Mesodermal cell (in vitro differentiated cells): ENCODE data around the gene C17orf100. TPM values are rescaled to one million over a fixed set of nuclear protein-coding genes. Genes with fewer than 3 reads are reported as not detected.

Experiments
- H3K27ac ChIP-seq: 2 replicates; pipeline ENCODE4 v1.7.0; 2013; ENCODE audit warnings: mild to moderate bottlenecking, low read depth, low read length, moderate library complexity; ENCODE audit not compliant: severe bottlenecking
- H3K36me3 ChIP-seq: 2 replicates; pipeline ENCODE4 v1.7.1; 2013; ENCODE audit warnings: mild to moderate bottlenecking, low read length, moderate library complexity; ENCODE audit not compliant: control insufficient read depth, insufficient read depth
- H3K4me1 ChIP-seq: one replicate; pipeline ENCODE4 v1.7.1; 2013; ENCODE audit warnings: mild to moderate bottlenecking, low read length; ENCODE audit not compliant: insufficient read depth, control insufficient read depth, poor library complexity, severe bottlenecking
- H3K4me3 ChIP-seq: 2 replicates; pipeline ENCODE4 v1.7.0; 2013; ENCODE audit warnings: low read length, control low read depth, mild to moderate bottlenecking; ENCODE audit not compliant: insufficient read depth, poor library complexity, severe bottlenecking; ENCODE audit errors: extremely low read depth
- H3K9me3 ChIP-seq: 2 replicates; pipeline ENCODE4 v1.7.1; 2013; ENCODE audit warnings: mild to moderate bottlenecking, low read length, moderate library complexity; ENCODE audit not compliant: control insufficient read depth
- WGBS, 2 experiments: methylation state at CpG; one replicate each; pipeline ENCODE4 v1.1.5; 2013; ENCODE audit warnings: missing lambda C conversion rate in 2 of 2; ENCODE audit not compliant: insufficient coverage in 2 of 2; 5-methylcytosine and 5-hydroxymethylcytosine counted together
- polyA plus RNA-seq, 2 experiments: library from polyadenylated mRNA; stranded (reverse); fragments of 50-300 nt; gene quantifications; one replicate each; pipeline ENCODE4 v1.2.3, GENCODE V29; 2013

Gene C17orf100
- polyA plus RNA-seq (2013, experiment 1 of 2) = 4.5 TPM
- 4.3 TPM for polyA plus RNA-seq (2013, experiment 2 of 2)

DNA sequence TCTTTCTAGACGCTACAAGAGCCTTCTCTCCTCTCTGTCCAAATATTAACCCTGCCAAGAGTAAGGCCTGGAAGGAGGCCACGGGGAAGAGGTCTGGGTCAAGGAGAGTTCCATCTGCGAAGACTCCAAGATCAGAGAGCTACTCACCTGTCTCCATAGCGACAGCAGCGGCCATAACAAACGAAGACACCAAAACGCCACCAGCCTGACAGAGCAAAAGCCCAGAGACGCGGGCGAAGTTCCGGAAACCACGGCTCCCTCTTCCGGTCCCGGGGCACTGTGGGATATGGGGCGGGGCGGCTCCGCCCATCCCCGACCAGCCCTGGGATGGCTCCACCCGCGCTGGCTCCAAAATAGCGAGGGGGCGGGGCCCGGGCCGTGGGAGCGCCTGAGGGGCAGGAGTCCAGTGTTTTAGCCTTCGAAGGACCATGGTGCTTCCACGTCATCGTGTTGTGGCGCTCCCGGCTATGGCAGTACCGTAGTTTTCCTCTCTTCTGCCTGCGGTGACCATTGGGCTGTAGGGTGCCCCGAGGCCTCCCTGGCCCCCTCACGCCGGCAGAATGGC, at the start of gene C17orf100, which contains the start of gene MED31:
Gene C17orf100, plus strand, starts transcription at position 409 of the 565 bp plus-strand sequence. Its CDS starts 152 bp downstream, at position 561.
Gene MED31, minus strand, starts transcription at position 252 of the 565 bp plus-strand sequence. Its CDS starts 77 bp downstream, at position 175.
- Histone ChIP-seq H3K4me1 (peaks cover 16% of the 10 kb centered on the region), H3K9me3 (no peaks in the 10 kb centered on the region), H3K4me3 (peak within 1 kb of the TSS; percentile 72), H3K27ac (peak within 1 kb of the TSS; percentile 98), H3K36me3 (peaks cover 27% of the 10 kb centered on the region)
- 5 to 6% methylated on average over 29 of the region's 35 CpGs for WGBS, 2 experiments

DNA sequence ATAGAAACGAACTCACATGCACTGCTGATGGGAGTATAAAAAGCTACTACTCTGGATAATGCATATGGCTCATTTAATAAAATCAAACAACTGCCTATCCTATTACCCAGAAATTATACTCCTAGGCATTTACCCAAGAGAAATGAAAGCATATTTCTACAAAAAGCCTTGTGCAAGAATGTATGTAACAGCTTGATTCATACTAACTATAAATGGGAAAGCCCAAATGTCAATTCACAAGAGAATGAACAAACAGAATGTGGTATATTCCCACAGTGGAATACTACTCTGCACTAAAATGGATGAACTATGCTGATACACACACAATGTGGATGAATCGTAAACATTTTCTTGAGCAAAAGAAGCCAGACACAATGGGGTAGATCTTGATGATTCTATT, 49.4 kb upstream of the C17orf100 start:
- H3K36me3 ChIP-seq = peaks cover 84% of the 10 kb centered on the region

DNA sequence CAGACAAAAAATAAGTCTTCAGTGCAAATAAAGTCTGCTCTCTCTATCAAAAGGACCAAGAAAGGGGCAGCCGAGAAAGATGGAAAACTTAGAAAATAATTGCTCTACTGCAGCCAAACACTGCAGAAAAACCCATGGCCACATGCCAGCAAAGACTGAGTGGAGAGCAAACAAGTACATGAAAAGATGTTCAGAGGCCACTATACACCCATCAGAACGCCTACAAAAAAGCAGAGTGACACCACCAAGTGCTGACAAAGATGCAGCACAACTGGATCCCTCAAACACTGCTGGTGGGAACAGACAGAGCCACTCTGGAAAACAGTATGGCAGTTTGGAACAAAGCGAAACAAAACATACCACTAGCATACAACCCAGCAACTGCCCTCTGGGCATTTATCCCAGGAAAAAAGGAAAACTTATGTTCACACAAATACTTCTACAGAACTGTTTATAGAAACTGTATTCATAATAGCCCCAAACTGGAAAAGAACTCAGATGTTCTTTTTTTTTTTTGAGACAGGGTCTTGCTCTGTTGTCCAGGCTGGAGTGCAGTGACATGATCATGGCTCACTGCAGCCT, 47.7 kb upstream of the C17orf100 start:
- no peaks in the 10 kb centered on the region for H3K9me3 ChIP-seq
- no peak overlapping the region for H3K27ac ChIP-seq
- H3K4me3 ChIP-seq = no peak overlapping the region
- 90 to 93% methylated on average over 2 of the region's 3 CpGs for WGBS, 2 experiments
- H3K4me1 ChIP-seq = no peaks in the 10 kb centered on the region
- H3K36me3 ChIP-seq = peaks cover 88% of the 10 kb centered on the region

More for the DNA sequence above, 49.4 kb upstream of the C17orf100 start:
- 100% methylated on average over 1 of the region's 2 CpGs; no CpG with 5 or more reads in 1 of the 2 experiments for WGBS, 2 experiments
- H3K4me3 ChIP-seq = no peak overlapping the region
- no peak overlapping the region for H3K27ac ChIP-seq
- no peaks in the 10 kb centered on the region for H3K4me1 ChIP-seq
- no peaks in the 10 kb centered on the region for H3K9me3 ChIP-seq

DNA sequence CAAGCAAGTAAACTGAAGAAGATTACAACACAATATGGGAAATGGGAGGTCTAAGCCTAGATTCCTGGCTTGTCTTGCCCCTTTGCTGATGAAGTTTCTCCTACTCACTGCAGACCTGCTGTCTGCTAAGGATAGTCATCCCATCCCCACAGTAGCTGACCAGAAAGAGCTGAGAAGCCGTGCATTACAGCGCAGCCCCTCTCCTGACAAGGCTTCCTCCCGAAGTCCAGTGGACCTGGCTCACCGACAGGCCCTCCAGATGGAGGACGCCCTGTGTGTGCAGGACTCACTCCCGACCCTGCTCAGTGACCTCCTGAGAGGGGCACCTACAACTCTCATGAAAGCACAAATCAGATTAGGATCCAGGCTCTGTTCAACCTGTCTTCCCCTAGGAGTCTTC, 46.4 kb upstream of the C17orf100 start:
- WGBS, 2 experiments = 93 to 96% methylated on average over 6 of the region's 6 CpGs
- Histone ChIP-seq H3K4me3 (no peak overlapping the region), H3K36me3 (peaks cover 87% of the 10 kb centered on the region), H3K27ac (no peak overlapping the region), H3K4me1 (no peaks in the 10 kb centered on the region), H3K9me3 (no peaks in the 10 kb centered on the region)

DNA sequence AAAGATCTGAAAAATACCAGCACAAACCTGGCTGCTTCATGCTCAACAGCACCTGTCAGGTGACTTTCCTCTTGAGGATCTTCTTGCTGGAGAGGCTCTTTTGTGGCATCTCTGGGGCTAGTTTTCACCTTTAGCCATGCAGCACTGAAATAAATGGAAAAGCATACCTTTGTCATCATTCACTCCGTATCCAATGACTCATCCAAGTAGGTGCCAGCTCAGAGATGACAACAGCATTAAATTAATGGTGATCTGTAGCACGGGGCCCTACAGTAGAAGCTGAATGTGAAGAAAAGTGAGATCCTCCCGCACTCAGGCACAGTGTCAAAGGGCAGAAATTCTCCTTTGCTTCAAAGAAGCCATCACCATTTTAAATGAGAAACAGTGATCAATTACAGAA, 43.2 kb upstream of the C17orf100 start:
- H3K27ac ChIP-seq = no peak overlapping the region
- no peak overlapping the region for H3K4me3 ChIP-seq
- no peaks in the 10 kb centered on the region for H3K9me3 ChIP-seq
- no peaks in the 10 kb centered on the region for H3K4me1 ChIP-seq
- 91 to 100% methylated on average over 1 to 3 of the region's 3 CpGs for WGBS, 2 experiments
- H3K36me3 ChIP-seq = peaks cover 87% of the 10 kb centered on the region

DNA sequence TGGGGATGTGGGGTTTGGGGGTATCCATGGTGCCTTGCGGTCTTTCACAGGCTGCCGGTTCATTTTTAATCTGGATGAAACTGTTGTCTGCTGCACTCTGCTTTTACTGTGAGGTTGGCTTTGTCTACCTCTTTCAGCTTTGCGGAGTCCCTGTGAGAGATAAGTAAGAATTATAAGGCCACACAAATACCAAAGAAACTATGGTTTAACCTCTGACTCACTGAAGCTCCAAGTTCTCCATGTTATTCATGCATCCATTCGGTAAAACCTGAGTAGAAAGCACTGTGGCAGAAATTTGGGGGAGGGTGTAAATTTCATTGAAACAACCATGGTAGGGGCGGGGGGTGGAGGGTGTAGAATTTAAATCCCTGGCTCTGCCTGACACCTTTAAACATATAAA, 41.6 kb upstream of the C17orf100 start:
- H3K36me3 ChIP-seq = peaks cover 73% of the 10 kb centered on the region
- WGBS, 2 experiments = 100% methylated on average over 2 to 3 of the region's 5 CpGs
- H3K9me3 ChIP-seq = no peaks in the 10 kb centered on the region
- H3K4me3 ChIP-seq = no peak overlapping the region
- H3K4me1 ChIP-seq = no peaks in the 10 kb centered on the region
- H3K27ac ChIP-seq = no peak overlapping the region

DNA sequence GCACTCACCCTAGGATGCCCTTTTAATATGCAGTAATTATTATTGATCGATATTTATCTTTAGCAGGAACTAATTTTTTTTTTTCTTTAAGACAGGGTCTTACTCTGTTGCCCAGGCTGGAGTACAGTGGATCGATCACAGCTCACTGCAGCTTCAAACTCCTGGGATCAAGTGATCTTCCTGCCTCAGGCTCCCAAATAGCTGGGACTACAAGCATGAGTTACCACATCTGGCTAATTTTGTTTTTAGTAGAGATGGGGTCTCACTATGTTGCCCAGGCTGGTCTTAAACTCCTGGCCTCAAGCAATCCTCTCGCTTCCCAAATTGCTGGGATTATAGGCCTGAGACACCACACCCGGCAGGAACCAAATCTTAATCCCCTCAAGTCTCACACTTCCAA, 40.3 kb upstream of the C17orf100 start:
- 93 to 97% methylated on average over 3 of the region's 4 CpGs for WGBS, 2 experiments
- Histone ChIP-seq H3K9me3 (no peaks in the 10 kb centered on the region), H3K36me3 (peaks cover 74% of the 10 kb centered on the region), H3K4me3 (no peak overlapping the region), H3K27ac (no peak overlapping the region), H3K4me1 (no peaks in the 10 kb centered on the region)

DNA sequence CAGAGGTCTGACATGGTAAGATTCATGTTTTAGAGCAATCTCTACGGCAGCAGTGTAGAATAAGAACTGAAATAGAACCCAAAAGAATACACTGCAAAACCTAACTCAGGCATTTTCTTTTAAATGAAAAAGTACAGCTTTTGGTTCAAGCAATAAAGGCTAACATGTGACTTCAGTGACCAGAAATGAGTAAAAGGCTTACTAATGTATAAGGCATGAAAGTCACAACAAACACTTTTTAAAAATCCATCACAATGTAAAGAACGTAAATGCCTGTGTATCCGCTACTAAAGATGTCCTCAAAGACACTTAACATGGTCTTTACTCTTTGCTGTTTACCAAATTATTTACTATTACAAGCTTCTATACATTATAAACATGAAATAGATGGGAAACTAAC, 27.6 kb upstream of the C17orf100 start:
- H3K27ac ChIP-seq = no peak overlapping the region
- WGBS, 2 experiments = 100% methylated on average over 1 to 2 of the region's 3 CpGs

DNA sequence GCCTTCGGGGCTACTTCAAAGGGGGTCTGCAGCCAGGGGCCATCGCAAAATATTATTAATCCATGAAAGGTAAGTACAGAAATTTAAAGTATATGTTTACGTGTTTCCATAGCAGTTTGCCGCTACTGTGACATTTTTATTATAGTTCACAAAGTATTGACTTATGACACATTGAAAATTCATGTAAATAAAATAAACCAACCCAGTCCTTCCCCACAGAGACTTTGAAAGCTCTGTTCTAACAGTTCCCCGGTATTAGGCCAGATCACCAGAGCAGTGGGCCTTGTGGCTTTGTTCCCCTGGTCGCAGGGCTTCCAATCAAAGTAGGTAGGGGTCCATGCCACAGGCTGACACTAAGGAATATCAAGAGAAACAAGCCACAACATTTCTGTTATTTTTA, 24.9 kb upstream of the C17orf100 start:
- H3K4me1 ChIP-seq = peaks cover 8% of the 10 kb centered on the region
- H3K4me3 ChIP-seq = no peak overlapping the region
- H3K9me3 ChIP-seq = no peaks in the 10 kb centered on the region
- H3K27ac ChIP-seq = no peak overlapping the region
- peaks cover 84% of the 10 kb centered on the region for H3K36me3 ChIP-seq
- 80 to 88% methylated on average over 1 of the region's 6 CpGs for WGBS, 2 experiments

More for the DNA sequence above, 27.6 kb upstream of the C17orf100 start:
- Histone ChIP-seq H3K9me3 (no peaks in the 10 kb centered on the region), H3K4me1 (peaks cover 8% of the 10 kb centered on the region), H3K36me3 (peaks cover 78% of the 10 kb centered on the region), H3K4me3 (no peak overlapping the region)

DNA sequence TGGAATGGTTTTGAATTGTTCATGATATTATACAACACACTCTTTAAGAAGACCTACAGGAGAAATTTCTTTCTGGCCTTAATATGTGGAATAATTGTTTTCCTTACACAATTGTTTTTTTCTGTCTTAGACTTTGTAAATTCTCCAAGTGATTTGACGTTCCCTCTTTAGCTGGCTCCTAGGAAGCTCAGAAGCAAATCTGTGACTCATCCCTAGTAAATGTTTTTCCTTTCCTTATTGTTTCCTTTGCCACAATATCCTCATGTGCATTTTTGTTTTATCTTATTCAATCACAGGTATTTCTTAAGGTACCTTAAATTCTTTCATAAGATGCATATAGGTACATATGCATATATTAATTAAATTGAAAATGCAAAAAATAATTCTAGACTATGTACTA, 24.5 kb upstream of the C17orf100 start:
- no peak overlapping the region for H3K27ac ChIP-seq
- H3K36me3 ChIP-seq = peaks cover 83% of the 10 kb centered on the region
- 78 to 100% methylated on average over 1 of the region's 1 CpG for WGBS, 2 experiments
- H3K4me1 ChIP-seq = peaks cover 8% of the 10 kb centered on the region
- no peak overlapping the region for H3K4me3 ChIP-seq
- no peaks in the 10 kb centered on the region for H3K9me3 ChIP-seq

DNA sequence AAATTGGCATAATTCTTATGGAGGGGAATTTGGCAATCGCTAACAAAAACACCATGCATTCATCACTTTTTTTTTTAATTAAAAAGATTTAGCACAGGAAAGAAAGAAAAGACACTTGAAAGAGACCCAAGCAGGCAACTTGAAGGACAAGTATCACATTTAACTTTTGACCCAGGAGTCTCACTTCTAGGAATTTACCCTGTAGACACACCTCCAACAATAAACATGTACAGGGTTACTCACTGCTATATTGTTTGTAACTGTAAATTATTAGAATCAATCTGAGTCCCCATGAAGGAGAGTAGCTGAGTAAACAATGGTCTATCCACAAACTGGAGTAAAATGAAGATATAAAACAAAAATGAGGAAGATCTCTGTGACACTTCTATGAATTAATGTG, 21.2 kb upstream of the C17orf100 start:
- Histone ChIP-seq H3K27ac (no peak overlapping the region), H3K9me3 (no peaks in the 10 kb centered on the region), H3K4me1 (peaks cover 8% of the 10 kb centered on the region), H3K36me3 (peaks cover 91% of the 10 kb centered on the region), H3K4me3 (no peak overlapping the region)
- no CpG with 5 or more reads among the region's 1 CpG for WGBS, 2 experiments
